HG02571 (cell line): Measurements from ENCODE around the gene PTGFR.

Source experiments
- ATAC-seq: cut with Tn5 transposase; IDR thresholded peaks from one replicate; pipeline ENCODE4 v1.9.1; 2021; ENCODE audit warnings: mild to moderate bottlenecking, moderate library complexity; ENCODE audit not compliant: unreplicated experiment

Gene PTGFR, protein sequence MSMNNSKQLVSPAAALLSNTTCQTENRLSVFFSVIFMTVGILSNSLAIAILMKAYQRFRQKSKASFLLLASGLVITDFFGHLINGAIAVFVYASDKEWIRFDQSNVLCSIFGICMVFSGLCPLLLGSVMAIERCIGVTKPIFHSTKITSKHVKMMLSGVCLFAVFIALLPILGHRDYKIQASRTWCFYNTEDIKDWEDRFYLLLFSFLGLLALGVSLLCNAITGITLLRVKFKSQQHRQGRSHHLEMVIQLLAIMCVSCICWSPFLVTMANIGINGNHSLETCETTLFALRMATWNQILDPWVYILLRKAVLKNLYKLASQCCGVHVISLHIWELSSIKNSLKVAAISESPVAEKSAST

DNA sequence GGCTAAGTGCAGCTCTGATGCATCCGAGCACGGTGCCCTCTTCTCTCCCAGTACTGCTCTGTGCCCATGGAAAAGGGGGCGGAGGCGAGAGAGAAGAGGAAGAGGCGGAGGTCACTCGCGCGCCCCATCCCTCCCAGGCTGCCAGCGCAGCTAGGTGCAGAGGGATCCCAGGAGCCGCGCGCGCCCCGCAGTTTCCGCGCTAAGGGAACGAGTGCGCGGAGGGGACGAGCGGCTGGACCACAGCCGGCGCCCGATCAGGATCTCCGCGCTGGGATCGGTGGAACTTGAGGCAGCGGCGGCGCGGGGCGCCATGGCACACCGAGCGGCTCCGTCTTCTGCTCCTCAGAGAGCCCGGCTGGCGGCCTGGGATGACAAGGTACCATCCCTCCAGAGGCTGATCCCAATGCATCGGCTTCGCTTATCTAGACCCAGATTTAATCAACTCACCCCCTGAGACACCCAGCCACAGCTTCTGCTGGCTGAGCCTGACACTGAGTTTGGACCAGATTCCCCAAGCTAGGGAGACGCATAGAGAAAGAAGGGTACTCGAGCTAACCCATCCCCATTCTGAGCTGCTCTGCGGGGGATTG, at the start of gene PTGFR:
Gene PTGFR, plus strand, starts transcription at position 114 of the 590 bp plus-strand sequence. CDS start 1,770 bp downstream, outside the sequence.
- no peak for ATAC-seq

DNA sequence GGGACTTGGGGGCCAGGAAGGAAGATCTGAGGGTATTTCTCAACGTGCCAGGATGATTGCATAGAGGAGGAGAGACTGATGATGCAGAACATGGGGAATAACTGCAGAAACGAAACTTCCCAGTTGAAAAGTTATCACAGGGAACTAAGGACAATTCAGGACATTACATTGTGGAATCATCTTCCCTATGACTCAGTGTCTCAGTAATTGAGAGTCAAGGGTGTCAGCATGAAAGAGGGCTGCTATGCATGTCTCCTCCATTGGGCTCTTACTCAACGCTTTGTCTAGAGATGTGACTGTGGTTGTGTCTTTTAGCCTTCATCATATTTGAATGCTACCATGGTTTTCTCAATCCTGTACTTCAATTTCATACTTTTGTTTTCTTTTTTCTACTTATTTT, 48.9 kb upstream of the PTGFR start:
- no peak for ATAC-seq

DNA sequence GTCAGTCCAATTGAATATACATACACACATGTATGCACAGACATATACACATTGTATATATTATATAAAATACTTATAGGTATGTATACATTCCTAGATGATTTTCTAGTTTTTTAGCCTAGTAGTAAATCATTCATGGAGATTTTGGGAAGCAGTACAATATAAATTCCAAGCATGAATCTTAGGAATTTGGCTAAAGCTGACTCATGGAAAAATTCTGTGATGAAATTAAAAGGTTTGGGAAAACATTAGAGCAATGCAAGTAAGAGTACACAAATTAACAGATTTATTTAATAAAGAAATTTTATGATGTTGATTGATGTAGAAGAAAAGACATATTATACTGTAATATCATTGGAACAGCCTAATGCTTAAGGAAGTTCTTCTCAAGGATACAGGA, 43.7 kb upstream of the PTGFR start:
- ATAC-seq, result no peak

DNA sequence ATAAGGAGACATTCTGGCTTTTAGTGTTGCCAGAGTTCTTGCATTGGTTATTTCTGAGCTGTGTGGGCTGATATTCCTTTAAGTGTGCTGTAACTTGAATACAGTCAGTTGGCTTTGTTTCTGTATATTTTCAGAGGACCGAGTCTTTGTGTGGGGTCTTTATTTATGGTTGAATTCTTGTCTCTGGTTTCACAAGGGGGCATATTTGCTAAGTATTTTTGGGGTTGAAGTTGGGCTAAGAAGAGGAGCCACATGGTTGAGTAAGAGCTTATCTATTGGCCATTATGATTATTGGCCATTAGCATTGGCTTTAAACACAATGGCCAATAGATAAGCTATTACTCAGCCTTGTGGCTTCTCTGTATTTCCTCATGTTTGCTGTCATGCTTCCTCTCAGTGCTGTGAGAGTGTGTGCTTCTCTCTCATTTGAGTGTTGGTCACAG, 26.3 kb upstream of the PTGFR start:
- no peak for ATAC-seq

DNA sequence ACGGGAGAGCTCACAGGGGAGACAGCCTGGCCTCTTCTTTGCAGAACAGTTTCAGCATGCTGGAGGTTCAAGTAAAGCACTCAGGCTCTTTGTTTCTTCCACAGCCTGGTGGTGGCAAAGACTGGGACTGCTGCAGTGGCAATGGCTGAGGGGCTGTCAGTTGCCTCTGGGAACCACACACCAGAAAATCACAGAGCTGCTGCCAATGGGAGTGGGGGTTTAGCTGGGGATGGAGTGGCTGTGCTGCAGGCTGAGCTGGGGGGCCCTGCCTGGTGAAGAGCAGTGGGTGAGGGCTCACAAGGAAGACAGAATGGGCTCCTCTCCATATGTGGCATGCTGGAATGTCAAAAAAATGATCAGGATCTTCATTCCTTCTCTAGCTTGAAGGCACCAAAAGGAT, 25.6 kb upstream of the PTGFR start:
- ATAC-seq, result no peak

DNA sequence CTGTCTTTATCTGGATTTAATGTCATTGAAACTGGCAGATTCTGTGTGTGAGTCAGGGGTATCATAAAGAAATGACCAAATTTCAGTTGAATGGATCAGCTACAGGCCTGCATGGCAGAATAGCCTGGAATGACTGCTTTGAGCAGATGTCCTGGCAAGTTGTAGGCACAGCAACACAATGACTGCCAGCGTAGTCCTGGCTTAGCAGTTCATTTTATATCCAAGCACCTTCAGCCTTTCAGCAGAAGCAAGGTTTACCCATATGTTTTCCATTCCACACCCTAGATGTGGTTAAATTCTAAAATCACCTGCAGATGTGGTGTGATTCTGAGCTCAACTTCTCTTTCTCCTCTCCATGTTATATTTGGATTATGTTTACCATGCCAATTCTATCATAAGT, 22.3 kb upstream of the PTGFR start:
- ATAC-seq, result no peak

DNA sequence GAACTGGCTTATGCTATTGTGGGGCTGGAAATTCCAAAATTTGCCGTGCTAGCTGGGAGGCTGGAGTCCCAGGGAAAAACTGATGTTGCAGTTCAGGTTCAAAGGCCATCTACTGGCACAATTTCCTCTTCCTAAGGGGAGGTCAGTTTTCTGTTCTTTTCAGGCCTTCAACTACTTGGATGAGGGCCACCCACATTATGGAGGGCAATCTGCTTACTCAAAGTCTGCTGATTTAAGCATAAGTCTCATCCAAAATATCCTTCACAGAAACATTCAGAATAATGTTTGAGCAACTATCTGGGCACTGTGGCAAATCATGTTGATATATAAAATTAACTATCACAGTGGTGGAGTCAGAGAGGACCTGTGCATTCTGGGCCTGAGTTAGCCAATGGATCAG, 21.2 kb upstream of the PTGFR start:
- ATAC-seq, result no peak

DNA sequence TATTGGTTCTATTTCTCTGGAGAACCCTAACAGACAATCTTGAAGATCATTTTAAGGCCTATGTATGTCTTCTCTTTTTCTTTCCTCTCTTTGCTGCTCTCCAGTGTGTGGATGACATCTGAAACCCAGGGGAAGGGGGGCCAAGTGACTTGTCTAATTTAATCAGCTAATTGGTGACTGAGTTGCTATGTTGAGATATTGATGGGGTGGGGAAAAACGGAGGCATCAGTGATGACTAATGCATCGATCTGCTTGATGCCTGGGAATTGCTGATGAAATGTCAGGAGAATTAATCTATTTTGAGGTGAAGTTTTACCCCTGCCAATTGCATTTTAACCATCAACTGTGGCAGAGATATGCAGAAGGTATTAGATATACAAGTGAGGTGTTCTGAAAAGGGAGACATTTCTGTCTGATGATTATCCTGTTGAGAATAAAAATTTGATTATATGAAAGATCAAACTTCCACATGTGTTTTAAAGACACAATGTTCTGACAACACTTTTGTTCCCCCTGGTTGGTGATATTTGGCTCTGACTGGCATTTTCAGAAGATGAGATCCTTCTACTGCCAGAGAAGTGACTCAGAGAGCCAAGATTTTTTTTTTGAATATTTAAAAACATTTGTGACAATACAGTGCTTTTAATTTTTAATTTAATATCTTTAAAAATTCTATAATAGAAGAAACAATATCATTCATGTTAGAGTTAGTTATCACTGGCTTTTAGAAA, 18.7 kb upstream of the PTGFR start:
- ATAC-seq, result no peak

DNA sequence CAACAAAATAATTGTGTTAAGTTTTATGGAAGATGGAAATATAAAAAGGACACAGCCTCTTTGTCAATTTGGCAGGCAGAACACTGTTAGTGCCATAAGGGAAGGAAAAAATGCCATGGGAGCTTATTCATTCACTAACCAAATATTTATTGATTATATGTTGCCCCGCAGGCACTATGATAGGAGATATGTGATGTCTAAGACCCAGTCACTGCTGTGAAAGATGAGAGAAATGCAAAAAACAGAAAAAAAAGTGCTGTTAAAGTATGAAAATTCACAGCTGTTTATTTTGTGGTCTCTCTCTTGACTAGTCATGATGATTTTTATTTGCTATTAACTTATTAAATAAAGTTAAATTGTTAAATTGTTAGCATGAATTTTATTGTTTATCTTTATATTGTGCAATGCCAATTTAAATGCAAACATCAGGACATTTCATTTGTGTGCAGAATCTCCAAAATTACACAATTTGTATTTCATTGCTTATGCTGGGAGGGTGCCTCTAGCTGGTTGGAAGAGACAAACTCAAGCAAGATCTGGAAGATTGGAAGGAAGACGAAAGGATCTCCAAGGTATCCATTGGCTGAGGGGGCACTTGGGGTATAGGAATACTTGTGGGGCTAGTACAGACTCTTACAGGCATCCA, 17.8 kb upstream of the PTGFR start:
- ATAC-seq, result no peak

DNA sequence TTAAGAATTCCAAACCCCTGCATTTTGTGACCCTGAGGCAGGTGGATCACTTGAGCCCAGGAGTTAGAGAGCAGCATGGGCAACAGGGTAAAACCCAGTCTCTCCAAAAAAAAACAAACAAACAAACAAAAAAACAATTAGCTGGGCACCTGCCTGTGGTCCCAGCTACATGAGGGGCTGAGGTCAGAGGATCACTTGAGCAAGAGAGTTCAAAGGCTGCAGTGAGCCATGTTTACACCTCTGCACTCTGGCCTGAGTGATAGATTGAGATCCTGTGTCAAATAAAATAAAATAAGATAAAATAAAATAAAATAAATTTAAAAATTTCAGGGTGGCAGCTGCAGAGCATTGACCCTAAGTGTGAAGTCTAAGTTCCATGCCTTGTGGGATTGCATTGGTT, 16.7 kb upstream of the PTGFR start:
- no peak for ATAC-seq

DNA sequence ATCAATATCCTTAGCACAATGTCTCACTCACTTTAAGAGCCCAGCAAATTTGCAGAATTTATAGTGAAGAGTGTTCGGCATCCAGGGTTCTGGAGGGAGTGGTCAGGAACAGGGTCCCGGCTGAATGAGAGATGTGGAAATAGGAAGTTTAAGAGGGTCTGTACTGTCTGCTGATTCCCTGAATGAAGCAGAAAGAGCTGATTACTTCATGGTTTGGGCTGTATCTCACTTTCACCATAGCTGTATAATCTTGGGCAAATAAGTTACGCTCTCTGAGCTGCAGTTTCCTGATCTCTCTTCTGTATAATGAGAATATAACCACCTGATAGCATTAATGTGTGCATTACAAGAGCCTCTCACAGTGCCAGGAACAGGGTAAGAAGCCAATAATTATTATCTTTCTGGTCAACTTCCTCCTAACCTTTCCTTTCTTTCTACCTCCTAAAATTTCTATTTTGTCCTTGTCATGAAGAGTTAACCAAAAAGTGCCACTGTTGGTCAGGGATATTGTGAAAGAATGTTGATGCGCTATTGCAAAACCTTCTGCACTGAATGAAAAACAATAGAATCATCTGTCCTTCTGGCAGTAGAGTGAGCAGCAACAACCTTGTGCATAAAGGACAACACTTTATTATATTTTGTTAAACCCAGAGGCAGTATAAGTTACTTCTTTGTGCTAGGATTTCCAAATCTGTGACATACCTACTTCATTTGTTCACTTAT, 14.7 kb upstream of the PTGFR start:
- no peak for ATAC-seq

DNA sequence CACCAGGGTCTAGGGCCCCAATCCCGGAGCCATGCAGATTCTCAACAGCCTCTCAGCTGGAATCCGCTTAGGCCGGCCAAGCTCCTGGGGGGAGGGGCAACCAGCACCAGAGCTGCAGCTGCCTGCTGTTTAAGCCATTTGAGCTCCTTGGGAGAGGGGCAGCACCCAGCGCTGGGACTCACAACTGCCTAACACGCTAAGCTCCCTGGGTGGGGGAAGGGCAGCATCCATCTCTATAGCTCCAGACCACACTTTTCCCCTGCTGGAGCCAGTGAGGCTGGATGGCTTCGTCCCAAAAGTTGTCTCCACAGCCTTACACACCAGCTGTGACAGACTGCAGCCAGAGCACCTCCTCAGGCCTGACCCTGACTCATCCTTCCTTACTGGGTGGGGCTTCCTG, 6.9 kb upstream of the PTGFR start:
- ATAC-seq, result no peak

DNA sequence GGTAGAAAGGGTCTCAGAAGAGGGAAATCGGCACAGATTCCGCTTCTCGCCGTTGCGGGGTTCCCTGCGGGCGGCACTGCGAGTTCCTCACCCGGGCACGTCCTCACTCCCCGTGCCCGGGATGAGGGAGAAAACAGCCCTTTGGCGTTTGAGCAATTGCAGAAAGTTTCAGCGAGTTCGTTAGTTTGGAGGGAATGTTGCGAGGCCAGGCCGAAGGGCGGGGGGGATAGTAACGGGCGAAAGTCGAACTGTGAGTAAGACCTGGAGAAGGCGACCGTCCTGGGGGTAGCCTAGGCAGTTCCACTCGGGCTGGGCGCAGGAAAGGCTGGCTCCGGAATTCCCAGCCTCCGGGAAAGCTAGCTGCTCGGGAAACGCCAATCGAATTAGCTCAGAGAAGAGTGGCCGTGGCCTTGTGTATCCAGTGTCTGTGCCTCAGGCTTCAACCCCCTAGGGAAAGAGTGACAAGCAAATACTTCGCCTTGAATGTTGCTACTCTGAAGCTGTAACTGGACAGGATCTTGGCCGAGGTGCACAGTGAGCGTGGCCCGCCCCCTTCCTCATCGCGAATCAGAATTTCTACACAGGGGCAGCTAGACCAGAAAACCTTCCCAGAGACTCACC, 787 bp downstream of the PTGFR start:
- no peak for ATAC-seq

DNA sequence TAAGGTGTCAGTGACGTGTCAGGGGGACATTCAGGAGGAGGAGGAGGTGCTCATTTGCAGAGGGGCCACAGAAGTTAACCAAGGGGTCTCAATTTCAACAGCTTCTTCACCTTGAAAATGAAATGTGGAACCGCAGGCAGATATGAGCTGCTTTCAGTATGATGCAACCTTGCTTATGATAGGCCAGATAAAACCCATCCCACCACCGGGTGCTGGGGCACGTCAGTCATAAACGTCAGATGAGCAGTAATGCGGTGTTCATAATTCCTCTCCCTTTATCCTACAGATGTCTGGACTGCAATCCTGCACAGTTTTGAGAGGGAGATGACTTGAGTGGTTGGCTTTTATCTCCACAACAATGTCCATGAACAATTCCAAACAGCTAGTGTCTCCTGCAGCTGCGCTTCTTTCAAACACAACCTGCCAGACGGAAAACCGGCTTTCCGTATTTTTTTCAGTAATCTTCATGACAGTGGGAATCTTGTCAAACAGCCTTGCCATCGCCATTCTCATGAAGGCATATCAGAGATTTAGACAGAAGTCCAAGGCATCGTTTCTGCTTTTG, 1.7 kb downstream of the PTGFR start:
- ATAC-seq, result no peak

DNA sequence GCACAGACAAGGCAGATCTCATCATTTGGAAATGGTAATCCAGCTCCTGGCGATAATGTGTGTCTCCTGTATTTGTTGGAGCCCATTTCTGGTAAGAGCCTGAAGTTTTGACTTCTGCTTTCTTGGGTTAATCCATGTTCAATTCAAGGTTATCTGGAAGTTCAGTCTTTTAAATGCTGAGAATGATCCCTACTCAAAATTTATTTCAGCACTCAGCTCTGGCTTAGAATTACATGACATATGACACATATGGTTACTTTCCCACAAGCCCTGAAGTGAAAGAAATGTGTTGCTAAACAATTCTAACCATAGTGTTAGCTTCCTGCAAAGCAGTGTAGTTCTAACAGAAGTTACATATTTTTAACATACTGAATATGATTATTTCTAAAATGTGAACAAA, 2.7 kb downstream of the PTGFR start:
- ATAC-seq, result no peak

DNA sequence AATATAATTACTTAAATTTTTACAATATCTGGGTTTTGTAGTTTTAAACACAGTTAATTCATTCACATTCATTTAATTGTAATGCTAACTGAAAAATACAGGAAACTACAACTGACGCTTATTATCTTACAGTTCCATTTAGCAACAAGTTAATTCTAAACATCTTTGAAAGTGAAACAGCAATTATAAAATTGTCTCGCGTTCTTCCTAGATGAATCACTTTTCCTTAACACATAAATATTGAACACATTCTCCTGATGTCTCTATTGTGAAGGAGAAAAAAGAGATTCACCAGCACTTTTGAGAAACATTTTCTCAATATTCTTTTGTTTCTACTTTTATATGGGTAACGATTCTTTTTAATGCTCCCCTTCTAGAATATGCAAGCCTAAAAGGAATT, 6.4 kb downstream of the PTGFR start:
- ATAC-seq, result no peak

DNA sequence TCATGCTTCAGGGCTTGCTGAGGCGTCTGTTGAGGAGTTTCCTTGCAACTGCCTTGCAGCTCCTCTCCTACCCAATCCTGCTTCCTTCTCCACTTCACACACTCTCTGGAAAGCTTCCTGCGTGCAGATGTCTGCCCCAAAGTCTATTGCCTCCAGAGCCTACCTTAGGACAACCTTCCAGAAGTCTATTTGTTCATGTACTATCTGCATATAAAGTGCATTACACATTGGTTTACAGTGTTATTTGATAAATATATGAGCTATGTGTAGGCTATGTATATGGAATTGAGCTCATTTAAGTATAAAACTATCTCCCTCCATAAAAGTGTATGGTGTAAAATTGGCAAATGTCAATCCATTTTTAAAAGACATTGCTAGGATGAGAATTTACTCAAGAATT, 9.8 kb downstream of the PTGFR start:
- ATAC-seq, result no peak

DNA sequence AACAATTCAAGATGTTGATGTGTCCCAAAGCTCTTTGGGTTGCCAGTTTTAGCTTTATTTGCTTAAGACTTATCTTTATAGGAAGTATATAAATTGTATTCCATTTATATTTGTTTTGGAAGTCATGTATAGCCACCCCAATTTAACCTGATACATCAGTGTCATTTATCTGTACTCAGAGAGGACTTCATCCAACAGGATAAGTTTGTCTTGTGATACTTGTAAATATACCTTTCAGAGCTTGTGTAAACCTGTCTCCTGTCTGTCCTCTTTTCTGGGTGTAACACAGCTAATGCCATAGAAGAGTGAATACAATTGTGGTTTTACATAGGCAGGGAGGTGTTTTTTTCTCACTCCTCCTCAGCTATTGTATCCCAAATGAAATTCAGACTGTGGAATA, 10.4 kb downstream of the PTGFR start:
- ATAC-seq, result no peak

DNA sequence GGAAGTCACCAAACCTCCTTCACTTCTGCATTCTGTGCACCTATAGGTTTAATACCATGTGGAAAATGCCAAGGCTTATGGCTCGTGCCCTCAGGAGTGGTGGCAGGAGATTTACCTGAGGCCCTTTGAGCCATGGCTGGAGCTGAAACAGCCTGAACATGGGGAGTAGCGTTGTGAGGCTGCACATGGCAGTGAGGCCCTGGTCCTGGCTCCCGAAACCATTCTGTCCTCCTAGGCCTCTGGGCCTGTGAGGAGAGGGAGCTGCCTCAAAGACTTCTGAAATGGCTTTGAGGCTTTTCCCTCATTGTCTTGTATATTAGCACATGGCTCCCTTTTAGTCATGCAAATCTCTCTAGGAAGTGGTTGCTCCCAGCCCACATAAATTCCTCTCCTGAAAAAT, 20.6 kb downstream of the PTGFR start:
- no peak for ATAC-seq

DNA sequence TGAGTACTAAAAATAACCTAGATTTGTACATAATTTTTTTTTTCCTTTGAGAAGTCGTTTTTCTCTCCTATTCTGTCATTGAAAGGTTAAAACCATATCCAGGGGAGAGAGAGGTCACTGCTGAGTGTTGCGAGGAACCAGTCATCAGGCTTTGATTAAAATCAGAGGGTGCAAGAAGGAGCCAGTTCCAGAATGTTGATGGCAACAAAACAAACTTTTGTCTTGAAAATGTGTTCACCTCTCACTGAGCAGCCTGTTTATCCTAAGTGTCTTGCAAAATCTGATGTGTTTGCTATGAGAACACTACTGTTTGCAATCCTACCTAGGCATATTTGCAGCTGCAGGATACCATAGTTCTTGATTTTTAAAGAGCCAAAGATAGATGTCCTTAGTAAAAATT, 25.9 kb downstream of the PTGFR start:
- no peak for ATAC-seq
